Activated B cell treated with CpG ODN at 0.5 μM for 24 hours (primary cell): ENCODE measurements around the gene GIMAP8. TPM values are rescaled to one million over a fixed set of nuclear protein-coding genes. Genes with fewer than 3 reads are reported as not detected.

Experiments used
- ATAC-seq: fragments of 200-7000 bp; cut with Tn5 transposase; one replicate; pipeline ENCODE4 v1.10.0; 2021; ENCODE audit warnings: low read depth, mild to moderate bottlenecking, moderate library complexity
- CTCF ChIA-PET: fragments of 350-600 bp; sonication (Branson Sonifier 250); formaldehyde crosslinking; loops from one replicate; lab custom pipeline; 2021; ENCODE audit warnings: antibody characterized with exemption; lab: Charles Lee
- POLR2A ChIA-PET: fragments of 350-600 bp; sonication (Branson Sonifier 250); formaldehyde crosslinking; loops from one replicate; lab custom pipeline; 2021; ENCODE audit warnings: antibody characterized with exemption; lab: Charles Lee
- DNase-seq: peaks from one replicate; pipeline ENCODE4 v3.0.0; 2022
- H3K27ac Mint-ChIP-seq: one replicate; pipeline ENCODE4 v1.8.0; 2020; ENCODE audit warnings: mixed read lengths
- H3K27me3 Mint-ChIP-seq: one replicate; pipeline ENCODE4 v1.8.0; 2021; ENCODE audit warnings: mixed read lengths
- H3K36me3 Mint-ChIP-seq: one replicate; pipeline ENCODE4 v1.8.0; 2021; ENCODE audit warnings: low read depth, mixed read lengths
- H3K4me1 Mint-ChIP-seq: one replicate; pipeline ENCODE4 v1.8.0; 2021; ENCODE audit warnings: mixed read lengths
- H3K4me3 Mint-ChIP-seq: one replicate; pipeline ENCODE4 v1.8.0; 2020; ENCODE audit warnings: mild to moderate bottlenecking, mixed read lengths
- H3K9me3 Mint-ChIP-seq: one replicate; pipeline ENCODE4 v1.8.0; 2020; ENCODE audit warnings: mixed read lengths
- CTCF ChIP-seq: fragments of 200-600 bp; IDR thresholded peaks from one replicate; pipeline ENCODE4 v1.8.0; 2022; ENCODE audit warnings: antibody characterized with exemption, mild to moderate bottlenecking
- intact Hi-C: fragments of 100-400 bp; cut with micrococcal nuclease; formaldehyde crosslinking; loops from one replicate; pipeline ENCODE4 v1.15.1; 2024
- total RNA-seq: library from RNA; stranded (reverse); gene quantifications from 2 replicates; pipeline ENCODE4 v1.2.3, GENCODE V29; 2022

Gene GIMAP8
- total RNA-seq, 1 donor from 2014 or later = not detected

DNA sequence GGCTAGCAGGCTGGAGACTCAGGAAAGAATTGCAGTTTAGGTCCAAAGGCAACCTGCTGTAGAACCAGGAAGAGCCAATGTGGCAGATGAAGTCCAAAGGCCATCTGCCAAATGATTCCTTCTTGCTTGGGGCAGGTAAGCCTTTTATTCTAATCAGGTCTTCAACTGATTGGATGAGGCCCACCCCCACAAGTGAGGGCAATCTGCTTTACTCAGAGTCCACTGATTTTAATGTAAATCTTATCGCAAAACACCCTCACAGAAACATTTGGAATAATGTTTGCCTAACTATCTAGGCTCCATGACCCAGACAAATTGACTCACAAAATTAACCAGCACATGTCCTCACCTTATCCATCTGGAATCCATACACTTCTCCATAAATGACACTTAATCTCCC, 7.8 kb downstream of the GIMAP8 start:
- CTCF ChIA-PET = no interaction called here
- intact Hi-C loops = no loop called here
- Mint-ChIP-seq H3K4me3 (no peak overlapping the region), H3K27me3 (peaks cover 12% of the 10 kb centered on the region), H3K4me1 (no peaks in the 10 kb centered on the region), H3K27ac (no peak overlapping the region), H3K36me3 (peaks cover 11% of the 10 kb centered on the region), H3K9me3 (peaks cover 31% of the 10 kb centered on the region)
- TF ChIP-seq CTCF = no peak
- DNase-seq = no peak
- POLR2A ChIA-PET = no interaction called here
- no peak for ATAC-seq

DNA sequence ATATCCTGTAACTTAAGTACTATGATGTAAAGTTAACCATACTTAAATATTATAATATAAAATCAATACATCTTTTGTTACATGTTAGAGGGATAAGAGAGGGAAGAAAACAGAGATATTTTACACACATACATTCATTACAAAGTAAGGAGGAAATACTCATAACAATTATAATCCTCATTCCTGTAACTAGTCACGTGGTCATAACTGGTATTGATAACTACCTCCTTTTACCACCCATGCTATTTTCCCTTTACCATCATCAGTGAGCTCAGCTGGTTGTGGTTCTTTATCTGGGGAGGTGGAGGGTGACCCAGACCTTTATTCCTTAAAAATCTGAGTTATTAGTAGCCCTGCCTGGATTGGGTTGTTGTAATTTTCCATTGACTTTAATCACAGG, 8.3 kb downstream of the GIMAP8 start:
- POLR2A ChIA-PET = no interaction called here
- DNase-seq = no peak
- TF ChIP-seq CTCF = no peak
- Mint-ChIP-seq H3K27me3 (peaks cover 12% of the 10 kb centered on the region), H3K4me1 (no peaks in the 10 kb centered on the region), H3K36me3 (peaks cover 12% of the 10 kb centered on the region), H3K4me3 (no peak overlapping the region), H3K27ac (no peak overlapping the region), H3K9me3 (peaks cover 35% of the 10 kb centered on the region)
- CTCF ChIA-PET = no interaction called here
- no peak for ATAC-seq
- intact Hi-C loops = no loop called here

DNA sequence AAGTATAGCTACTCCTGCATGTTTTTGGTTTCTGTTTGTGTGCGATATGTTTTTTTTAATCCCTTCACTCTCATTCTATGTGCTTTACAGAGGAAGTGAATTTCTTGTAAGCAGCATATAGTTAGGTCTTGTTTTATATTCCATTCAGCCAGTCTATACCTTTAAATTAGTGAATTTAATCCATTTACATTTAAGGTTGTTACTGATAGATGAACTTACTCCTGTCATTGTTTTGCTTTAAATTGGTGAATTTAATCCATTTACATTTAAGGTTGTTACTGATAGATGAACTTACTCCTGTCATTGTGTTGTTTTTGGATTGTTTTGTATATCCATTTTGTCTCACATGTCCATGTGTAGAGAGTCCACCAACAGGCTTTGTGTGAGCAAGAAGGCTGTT, 11.1 kb downstream of the GIMAP8 start:
- no peak overlapping the region for H3K27ac Mint-ChIP-seq
- no peak for DNase-seq
- H3K4me1 Mint-ChIP-seq = no peaks in the 10 kb centered on the region
- no peak for TF ChIP-seq CTCF
- no peaks in the 10 kb centered on the region for H3K27me3 Mint-ChIP-seq
- H3K36me3 Mint-ChIP-seq = peaks cover 12% of the 10 kb centered on the region
- ChIA-PET POLR2A (no interaction called here), CTCF (no interaction called here)
- H3K4me3 Mint-ChIP-seq = no peak overlapping the region
- peaks cover 32% of the 10 kb centered on the region for H3K9me3 Mint-ChIP-seq
- intact Hi-C loops = no loop called here
- no peak for ATAC-seq

GRCh38 chr7:150462413-150462812, 12.0 kb downstream of the GIMAP8 start:
- intact Hi-C loops = no loop called here
- Mint-ChIP-seq H3K36me3 (peaks cover 12% of the 10 kb centered on the region), H3K4me3 (no peak overlapping the region), H3K27me3 (no peaks in the 10 kb centered on the region), H3K9me3 (peaks cover 32% of the 10 kb centered on the region), H3K27ac (no peak overlapping the region), H3K4me1 (no peaks in the 10 kb centered on the region)
- ATAC-seq (no peak), DNase-seq (no peak)
- ChIA-PET CTCF (no interaction called here), POLR2A (no interaction called here)
- no peak for TF ChIP-seq CTCF

DNA sequence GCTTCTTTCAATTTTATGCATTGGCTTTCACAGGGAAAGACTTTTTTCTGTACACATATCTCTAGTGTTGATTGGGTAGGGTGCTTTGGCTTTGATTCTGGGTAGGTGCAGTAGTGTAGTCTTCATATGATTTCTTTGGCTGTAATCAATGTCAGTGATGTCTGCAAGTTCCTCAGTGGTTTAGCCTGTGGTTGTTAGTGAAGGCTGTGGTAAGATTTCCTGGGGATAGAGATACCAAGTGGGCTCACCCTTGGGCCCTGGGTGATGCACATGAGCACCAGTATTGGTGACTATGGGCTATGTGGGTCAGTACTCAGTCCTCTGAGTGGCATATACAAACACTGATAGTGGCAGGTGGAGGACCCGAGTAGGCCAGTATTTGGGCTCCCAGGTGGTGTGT, 13.0 kb downstream of the GIMAP8 start:
- Mint-ChIP-seq H3K4me3 (no peak overlapping the region), H3K9me3 (peaks cover 32% of the 10 kb centered on the region), H3K36me3 (peaks cover 12% of the 10 kb centered on the region), H3K27ac (no peak overlapping the region), H3K27me3 (peaks cover 3% of the 10 kb centered on the region), H3K4me1 (no peaks in the 10 kb centered on the region)
- intact Hi-C loops = no loop called here
- DNase-seq = no peak
- no peak for TF ChIP-seq CTCF
- no peak for ATAC-seq
- POLR2A ChIA-PET = no interaction called here
- CTCF ChIA-PET = no interaction called here
